ENCODE results near the gene MRGPRG. TPM values are rescaled to one million over a fixed set of nuclear protein-coding genes. Genes with fewer than 3 reads are reported as not detected.

The MRGPRG gene
- total and polyA plus RNA-seq, 9 of the 15 experiments (the other 6 are each of a cell fraction or from before 2014, with no cell fraction given) = not detected

- H3K27me3 ChIP-seq (ENCODE audit: control insufficient read depth in 2 of 2, insufficient read depth in 2 of 2, low read length in 2 of 2) = peaks cover 33 to 74% of the 10 kb centered on the region in 2 experiments; a peak in 4 of 5 replicates
- H3K4me2 ChIP-seq (ENCODE audit: insufficient read depth, low read length) = no peak overlapping the region
- H3K36me3 ChIP-seq (ENCODE audit: control insufficient read depth, insufficient read depth, low read length) = no peaks in the 10 kb centered on the region
- no peak overlapping the region for H3K27ac ChIP-seq (ENCODE audit: extremely low read depth, low read depth, low read length)
- intact Hi-C loops (cut with micrococcal nuclease) = no loop called here
- ATAC-seq (0 out of 3 replicates have a peak, but pooled peaks have one; percentile 30), DNase-seq (ENCODE audit: extremely low read depth in 1 of 4, low spot score in 3 of 4) (no peak), FAIRE-seq (no peak)
- H4K20me1 ChIP-seq (replicated peaks; ENCODE audit: control insufficient read depth, insufficient read depth, low read length) = peaks cover 8% of the 10 kb centered on the region
- ChIA-PET CTCF (ENCODE audit: low intra/inter-chr PET ratio) (no interaction called here), POLR2A (interaction anchor here (0.8 to 1.5 kb wide), 3 partner anchors 9 to 15 kb away, joined by 3 to 4 read pairs (median 4); no protein-coding TSS in a partner anchor)
- H3K9me3 ChIP-seq (replicated peaks; ENCODE audit: control insufficient read depth, insufficient read depth, low read depth, low read length) = no peaks in the 10 kb centered on the region
- no peak overlapping the region for H3K9ac ChIP-seq (ENCODE audit: insufficient read depth in 1 of 2, low read depth in 2 of 2, low read length in 2 of 2)
- no peaks in the 10 kb centered on the region for H3K9me1 ChIP-seq (ENCODE audit: control insufficient read depth, insufficient read depth, low read length)
- BruUV-seq (replicated peaks) = no TSS peak
- H3K4me3 ChIP-seq = no peak overlapping the region
- in situ Hi-C loops (cut with MboI) = no loop called here
- peaks cover 0 to 60% of the 10 kb centered on the region in 2 experiments; a peak in 3 of 5 replicates for H3K4me1 ChIP-seq (replicated peaks in 1 of 2; ENCODE audit: control insufficient read depth in 2 of 2, insufficient read depth in 2 of 2, low read length in 2 of 2)
- H3K79me2 ChIP-seq (ENCODE audit: control insufficient read depth, insufficient read depth, low read length) = no peaks in the 10 kb centered on the region
- peak in 1 of 2 experiments; percentile 41; a peak in 1 of 4 replicates for TF ChIP-seq NRF1 (conservative IDR thresholded peaks at IDR 0.05 in 1 of 2, IDR thresholded peaks at IDR 0.05 in 1 of 2)
- no peak for TF ChIP-seq PTTG1 (tag; IDR thresholded peaks at IDR 0.05; ENCODE audit: low read depth)
- H2AFZ ChIP-seq (ENCODE audit: low read depth, low read length) = no peak overlapping the region
- WGBS (ENCODE audit: insufficient coverage, low coverage, missing lambda C conversion rate) = 3% methylated on average over 17 of the region's 19 CpGs
These were observed 18.9 kb downstream of the MRGPRG start for GRCh38 chr11:3199537-3200295.

GRCh38 chr11:3198815-3199214, 19.8 kb downstream of the MRGPRG start:
- 9% methylated on average over 15 of the region's 15 CpGs for WGBS (ENCODE audit: insufficient coverage, low coverage, missing lambda C conversion rate)
- ChIA-PET CTCF (ENCODE audit: low intra/inter-chr PET ratio) (no interaction called here), POLR2A (interaction anchor here (0.7 to 1.5 kb wide), 3 partner anchors 8 to 22 kb away, joined by 3 to 4 read pairs (median 3); no protein-coding TSS in a partner anchor)
- ATAC-seq (no peak), DNase-seq (ENCODE audit: extremely low read depth in 1 of 4, low spot score in 3 of 4) (no peak), FAIRE-seq (no peak)
- Histone ChIP-seq H2AFZ (ENCODE audit: low read depth, low read length) (no peak overlapping the region), H3K9me1 (ENCODE audit: control insufficient read depth, insufficient read depth, low read length) (no peaks in the 10 kb centered on the region), H4K20me1 (replicated peaks; ENCODE audit: control insufficient read depth, insufficient read depth, low read length) (peaks cover 5% of the 10 kb centered on the region), H3K4me2 (ENCODE audit: insufficient read depth, low read length) (no peak overlapping the region), H3K27me3 (ENCODE audit: control insufficient read depth in 2 of 2, insufficient read depth in 2 of 2, low read length in 2 of 2) (peaks cover 32 to 65% of the 10 kb centered on the region in 2 experiments; a peak in 4 of 5 replicates), H3K4me3 (no peak overlapping the region), H3K4me1 (replicated peaks in 1 of 2; ENCODE audit: control insufficient read depth in 2 of 2, insufficient read depth in 2 of 2, low read length in 2 of 2) (peaks cover 0 to 62% of the 10 kb centered on the region in 2 experiments; a peak in 3 of 5 replicates), H3K9me3 (replicated peaks; ENCODE audit: control insufficient read depth, insufficient read depth, low read depth, low read length) (no peaks in the 10 kb centered on the region), H3K36me3 (ENCODE audit: control insufficient read depth, insufficient read depth, low read length) (no peaks in the 10 kb centered on the region), H3K79me2 (ENCODE audit: control insufficient read depth, insufficient read depth, low read length) (no peaks in the 10 kb centered on the region), H3K27ac (ENCODE audit: extremely low read depth, low read depth, low read length) (no peak overlapping the region), H3K9ac (ENCODE audit: insufficient read depth in 1 of 2, low read depth in 2 of 2, low read length in 2 of 2) (no peak overlapping the region)
- no TSS peak for BruUV-seq (replicated peaks)
- in situ Hi-C loops (cut with MboI) (no loop called here), intact Hi-C loops (cut with micrococcal nuclease) (no loop called here)
- no peak for TF ChIP-seq HINFP (tag; conservative IDR thresholded peaks at IDR 0.05; ENCODE audit: low read depth)
- no peak for TF ChIP-seq MXI1 (IDR thresholded peaks at IDR 0.05; ENCODE audit: low read depth, low read length)
- no peak for TF ChIP-seq ZSCAN32 (CRISPR knock-in tag; IDR thresholded peaks at IDR 0.05)
- TF ChIP-seq, protein P1, sequence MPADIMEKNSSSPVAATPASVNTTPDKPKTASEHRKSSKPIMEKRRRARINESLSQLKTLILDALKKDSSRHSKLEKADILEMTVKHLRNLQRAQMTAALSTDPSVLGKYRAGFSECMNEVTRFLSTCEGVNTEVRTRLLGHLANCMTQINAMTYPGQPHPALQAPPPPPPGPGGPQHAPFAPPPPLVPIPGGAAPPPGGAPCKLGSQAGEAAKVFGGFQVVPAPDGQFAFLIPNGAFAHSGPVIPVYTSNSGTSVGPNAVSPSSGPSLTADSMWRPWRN (IDR thresholded peaks at IDR 0.05; ENCODE audit: low read depth) = no peak
- TF ChIP-seq CBFA2T2 (conservative IDR thresholded peaks at IDR 0.05) = no peak
- TF ChIP-seq NUFIP1 (IDR thresholded peaks at IDR 0.05; ENCODE audit: partially characterized antibody) = no peak
- TF ChIP-seq CREB1 (IDR thresholded peaks at IDR 0.05) = no peak
- no peak for TF ChIP-seq CREB1 (CRISPR knock-in tag; IDR thresholded peaks at IDR 0.05)
- TF ChIP-seq, protein P2, sequence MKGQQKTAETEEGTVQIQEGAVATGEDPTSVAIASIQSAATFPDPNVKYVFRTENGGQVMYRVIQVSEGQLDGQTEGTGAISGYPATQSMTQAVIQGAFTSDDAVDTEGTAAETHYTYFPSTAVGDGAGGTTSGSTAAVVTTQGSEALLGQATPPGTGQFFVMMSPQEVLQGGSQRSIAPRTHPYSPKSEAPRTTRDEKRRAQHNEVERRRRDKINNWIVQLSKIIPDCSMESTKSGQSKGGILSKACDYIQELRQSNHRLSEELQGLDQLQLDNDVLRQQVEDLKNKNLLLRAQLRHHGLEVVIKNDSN (CRISPR knock-in tag; IDR thresholded peaks at IDR 0.05) = no peak
- TF ChIP-seq ZNF717 (CRISPR knock-in tag; IDR thresholded peaks at IDR 0.05) = no peak

Measured in K562 (cell line).